Osteocyte (in vitro differentiated cells): Measurements from ENCODE around the gene FHOD3. TPM values are rescaled to one million over a fixed set of nuclear protein-coding genes. Genes with fewer than 3 reads are reported as not detected.

Source experiments
- DNase-seq: peaks from one replicate; pipeline ENCODE4 v3.0.0; 2021; ENCODE audit warnings: mixed read lengths; ENCODE audit not compliant: unreplicated experiment; ENCODE audit errors: extremely low spot score
- H3K27ac Mint-ChIP-seq: one replicate; pipeline ENCODE4 v1.8.0; 2021; ENCODE audit warnings: mild to moderate bottlenecking, mixed read lengths; ENCODE audit not compliant: unreplicated experiment
- H3K27me3 Mint-ChIP-seq: one replicate; pipeline ENCODE4 v1.8.0; 2021; ENCODE audit warnings: mixed read lengths; ENCODE audit not compliant: unreplicated experiment
- H3K36me3 Mint-ChIP-seq: one replicate; pipeline ENCODE4 v1.8.0; 2021; ENCODE audit warnings: mixed read lengths; ENCODE audit not compliant: unreplicated experiment
- H3K4me1 Mint-ChIP-seq: one replicate; pipeline ENCODE4 v1.8.0; 2021; ENCODE audit warnings: mixed read lengths; ENCODE audit not compliant: unreplicated experiment
- H3K4me3 Mint-ChIP-seq: one replicate; pipeline ENCODE4 v1.8.0; 2021; ENCODE audit warnings: mild to moderate bottlenecking, moderate library complexity, mixed read lengths; ENCODE audit not compliant: unreplicated experiment
- H3K9me3 Mint-ChIP-seq: one replicate; pipeline ENCODE4 v1.8.0; 2021; ENCODE audit warnings: mixed read lengths; ENCODE audit not compliant: unreplicated experiment
- CTCF ChIP-seq: fragments of 200-600 bp; sonication (generic); IDR thresholded peaks from 2 replicates; pipeline ENCODE4 v1.5.0; 2021; ENCODE audit warnings: antibody characterized with exemption, mild to moderate bottlenecking, moderate library complexity
- total RNA-seq: library from RNA; stranded (reverse); gene quantifications from 2 replicates; pipeline ENCODE4 v1.2.1, GENCODE V29; 2021

The FHOD3 gene
- total RNA-seq, 1 donor from 2014 or later = 1.2 TPM

GRCh38 chr18:36667811-36668210 is 370.3 kb downstream of the FHOD3 start:
- Mint-ChIP-seq H3K27me3 (peaks cover 11% of the 10 kb centered on the region), H3K27ac (no peak overlapping the region), H3K4me1 (peaks cover 2% of the 10 kb centered on the region), H3K4me3 (no peak overlapping the region), H3K36me3 (no peaks in the 10 kb centered on the region), H3K9me3 (no peaks in the 10 kb centered on the region)
- TF ChIP-seq CTCF = no peak
- DNase-seq = no peak

- no peak for DNase-seq
- Mint-ChIP-seq H3K4me1 (peaks cover 5% of the 10 kb centered on the region), H3K9me3 (no peaks in the 10 kb centered on the region), H3K36me3 (no peaks in the 10 kb centered on the region), H3K27me3 (peaks cover 11% of the 10 kb centered on the region), H3K4me3 (no peak overlapping the region), H3K27ac (no peak overlapping the region)
- TF ChIP-seq CTCF = no peak
These were observed 370.8 kb downstream of the FHOD3 start for GRCh38 chr18:36668349-36668748.

- peaks cover 5% of the 10 kb centered on the region for H3K4me1 Mint-ChIP-seq
- TF ChIP-seq CTCF = no peak
- DNase-seq = no peak
- H3K27me3 Mint-ChIP-seq = peaks cover 11% of the 10 kb centered on the region
- no peak overlapping the region for H3K27ac Mint-ChIP-seq
- H3K36me3 Mint-ChIP-seq = no peaks in the 10 kb centered on the region
- H3K4me3 Mint-ChIP-seq = peak overlapping the region; percentile 28
- peaks cover 5% of the 10 kb centered on the region for H3K9me3 Mint-ChIP-seq
These were observed 375.2 kb downstream of the FHOD3 start for GRCh38 chr18:36672437-36673344.

- no peaks in the 10 kb centered on the region for H3K36me3 Mint-ChIP-seq
- DNase-seq = no peak
- no peak for TF ChIP-seq CTCF
- H3K9me3 Mint-ChIP-seq = peaks cover 5% of the 10 kb centered on the region
- H3K27ac Mint-ChIP-seq = no peak overlapping the region
- no peak overlapping the region for H3K4me3 Mint-ChIP-seq
- H3K4me1 Mint-ChIP-seq = peaks cover 5% of the 10 kb centered on the region
- H3K27me3 Mint-ChIP-seq = peaks cover 7% of the 10 kb centered on the region
These were observed 375.9 kb downstream of the FHOD3 start for GRCh38 chr18:36673452-36673851.

- Mint-ChIP-seq H3K9me3 (peaks cover 5% of the 10 kb centered on the region), H3K27me3 (peaks cover 6% of the 10 kb centered on the region), H3K27ac (no peak overlapping the region), H3K4me1 (peaks cover 5% of the 10 kb centered on the region), H3K36me3 (no peaks in the 10 kb centered on the region), H3K4me3 (no peak overlapping the region)
- DNase-seq = no peak
- TF ChIP-seq CTCF = no peak
These were observed 377.6 kb downstream of the FHOD3 start for GRCh38 chr18:36675076-36675475.
